H1 (cell line): ENCODE measurements around the gene SPSB2. TPM values are rescaled to one million over a fixed set of nuclear protein-coding genes. Genes with fewer than 3 reads are reported as not detected.

Experiments
- CTCF ChIA-PET: fragments of 300-600 bp; sonication (Branson Sonifier 250); formaldehyde crosslinking; loops from one replicate; lab custom pipeline; 2021; ENCODE audit not compliant: partially characterized antibody; lab: Charles Lee
- POLR2A ChIA-PET: fragments of 300-600 bp; sonication (Branson Sonifier 250); formaldehyde crosslinking; loops from one replicate; lab custom pipeline; 2021; ENCODE audit warnings: inconsistent platforms; ENCODE audit not compliant: partially characterized antibody; lab: Charles Lee
- DNase-seq, 2 experiments: peaks; one replicate each; pipeline versions ENCODE4 v3.0.0 to v3.0.0-alpha.2; 2010 to 2022; ENCODE audit warnings: low spot score in 2 of 2, low read depth in 1 of 2, mixed read lengths in 1 of 2
- FAIRE-seq: peaks from 2 replicates; lab custom pipeline; 2011; peaks lifted over from hg19 to GRCh38; lab: Jason Lieb, UNC
- H2AFZ ChIP-seq: 2 replicates; pipeline ENCODE4 v1.8.1; 2012; ENCODE audit warnings: low read length, inconsistent platforms
- H2AK5ac ChIP-seq: 2 replicates; pipeline ENCODE4 v1.6.1; 2013; ENCODE audit warnings: low read depth, low read length
- H2BK120ac ChIP-seq: replicated peaks from 2 replicates; pipeline ENCODE3; 2013; ENCODE audit warnings: low read depth, low read length, inconsistent platforms
- H2BK12ac ChIP-seq: 2 replicates; pipeline ENCODE4 v1.6.1; 2013; ENCODE audit warnings: low read depth, low read length
- H2BK15ac ChIP-seq: 2 replicates; pipeline ENCODE4 v1.6.1; 2013; ENCODE audit warnings: low read length
- H2BK20ac ChIP-seq: 2 replicates; pipeline ENCODE4 v1.6.1; 2013; ENCODE audit warnings: low read length
- H2BK5ac ChIP-seq: 2 replicates; pipeline ENCODE4 v1.6.1; 2013; ENCODE audit warnings: low read depth, low read length
- H3K14ac ChIP-seq: 2 replicates; pipeline ENCODE4 v1.6.1; 2013; ENCODE audit warnings: inconsistent platforms; ENCODE audit not compliant: insufficient read length
- H3K18ac ChIP-seq: 2 replicates; pipeline ENCODE4 v1.6.1; 2013; ENCODE audit warnings: low read length; ENCODE audit errors: extremely low read depth
- H3K23ac ChIP-seq: 2 replicates; pipeline ENCODE4 v1.6.1; 2013; ENCODE audit warnings: inconsistent platforms; ENCODE audit not compliant: insufficient read length
- H3K23me2 ChIP-seq: 2 replicates; pipeline ENCODE4 v1.6.1; 2013; ENCODE audit warnings: low read depth, low read length
- H3K27ac ChIP-seq: 2 replicates; pipeline ENCODE4 v1.6.1; 2011; ENCODE audit warnings: low read depth, low read length, inconsistent platforms
- H3K27me3 ChIP-seq, 4 experiments: replicated peaks in 1 of 4; 1 replicate in 1 of 4; 2 replicates in 3 of 4; pipeline versions ENCODE4 v1.6.1 to v1.8.1; 2011 to 2013; ENCODE audit warnings: low read length in 3 of 4, mild to moderate bottlenecking in 3 of 4, inconsistent platforms in 2 of 4, mixed read lengths in 2 of 4, moderate library complexity in 1 of 4; ENCODE audit not compliant: control insufficient read depth in 3 of 4, insufficient read depth in 3 of 4; ENCODE audit errors: extremely low read depth in 1 of 4
- H3K36me3 ChIP-seq, 4 experiments: 2 replicates each; pipeline versions ENCODE4 v1.6.1 to v1.8.1; 2011 to 2013; ENCODE audit warnings: mild to moderate bottlenecking in 4 of 4, low read length in 3 of 4, moderate library complexity in 2 of 4, control low read depth in 1 of 4, inconsistent platforms in 1 of 4; ENCODE audit not compliant: insufficient read depth in 4 of 4, control insufficient read depth in 2 of 4
- H3K4ac ChIP-seq: replicated peaks from 2 replicates; pipeline ENCODE3; 2013; ENCODE audit warnings: low read length, low read depth, mixed read lengths, inconsistent platforms; ENCODE audit not compliant: insufficient read length
- H3K4me1 ChIP-seq, 4 experiments: replicated peaks in 1 of 4; 1 replicate in 1 of 4; 2 replicates in 3 of 4; pipeline versions ENCODE4 v1.6.1 to v1.8.1; 2011 to 2013; ENCODE audit warnings: low read length in 3 of 4, inconsistent platforms in 2 of 4, mixed read lengths in 1 of 4; ENCODE audit not compliant: insufficient read depth in 4 of 4, control insufficient read depth in 3 of 4
- H3K4me2 ChIP-seq, 2 experiments: 2 replicates each; pipeline versions ENCODE4 v1.6.1 to v1.8.1; 2011 to 2013; ENCODE audit warnings: low read depth in 2 of 2, low read length in 2 of 2, control low read depth in 1 of 2, inconsistent platforms in 1 of 2, mild to moderate bottlenecking in 1 of 2; ENCODE audit not compliant: insufficient read depth in 1 of 2
- H3K4me3 ChIP-seq, 4 experiments: fragments of 200-600, 300-600 bp in 1 of 4; sonication (generic), shearing (Covaris generic), sonication (Bioruptor Twin) in 1 of 4; 2 replicates each; pipeline versions ENCODE4 v1.5.1 to v1.8.1; 2011 to 2016; ENCODE audit warnings: low read length in 4 of 4, low read depth in 3 of 4, control low read depth in 2 of 4, inconsistent platforms in 2 of 4, mild to moderate bottlenecking in 2 of 4, mixed read lengths in 1 of 4, moderate library complexity in 1 of 4; ENCODE audit not compliant: insufficient read depth in 2 of 4; ENCODE audit errors: extremely low read depth in 1 of 4
- H3K56ac ChIP-seq: replicated peaks from 2 replicates; pipeline ENCODE3; 2013; ENCODE audit warnings: low read depth, mild to moderate bottlenecking, mixed read lengths, low read length, inconsistent platforms; ENCODE audit not compliant: insufficient read length
- H3K79me1 ChIP-seq: 2 replicates; pipeline ENCODE4 v1.6.1; 2013; ENCODE audit warnings: low read depth, low read length, control low read depth
- H3K79me2 ChIP-seq, 2 experiments: 2 replicates each; pipeline versions ENCODE4 v1.6.1 to v1.8.1; 2012 to 2013; ENCODE audit warnings: low read length in 2 of 2, mild to moderate bottlenecking in 2 of 2, inconsistent platforms in 1 of 2; ENCODE audit not compliant: insufficient read depth in 2 of 2, control insufficient read depth in 1 of 2
- H3K9ac ChIP-seq, 4 experiments: replicated peaks in 1 of 4; 1 replicate in 1 of 4; 2 replicates in 3 of 4; pipeline versions ENCODE4 v1.6.1 to v1.8.1; 2011 to 2013; ENCODE audit warnings: low read depth in 3 of 4, low read length in 3 of 4, control low read depth in 2 of 4, mild to moderate bottlenecking in 2 of 4, moderate library complexity in 2 of 4, inconsistent platforms in 1 of 4; ENCODE audit errors: extremely low read depth in 1 of 4
- H3K9me3 ChIP-seq, 2 experiments: 2 replicates each; pipeline versions ENCODE4 v1.6.1 to v1.8.1; 2012 to 2013; ENCODE audit warnings: mild to moderate bottlenecking in 2 of 2, moderate library complexity in 2 of 2, control low read depth in 1 of 2, inconsistent platforms in 1 of 2, low read depth in 1 of 2, low read length in 1 of 2, mixed read lengths in 1 of 2; ENCODE audit not compliant: insufficient read depth in 2 of 2
- H4K20me1 ChIP-seq, 2 experiments: replicated peaks in 1 of 2; 2 replicates each; pipeline versions ENCODE3 to v1.8.1; 2011 to 2013; ENCODE audit warnings: inconsistent platforms in 2 of 2, low read length in 2 of 2, mild to moderate bottlenecking in 1 of 2; ENCODE audit not compliant: insufficient read depth in 2 of 2, control insufficient read depth in 1 of 2
- H4K5ac ChIP-seq: 2 replicates; pipeline ENCODE4 v1.6.1; 2013; ENCODE audit warnings: low read length, low read depth, mixed read lengths, inconsistent platforms; ENCODE audit not compliant: insufficient read length
- H4K8ac ChIP-seq: 2 replicates; pipeline ENCODE4 v1.8.0; 2013; ENCODE audit warnings: mild to moderate bottlenecking, moderate library complexity, low read length, inconsistent platforms; ENCODE audit not compliant: insufficient read depth; ENCODE audit errors: extremely low read depth
- H4K91ac ChIP-seq: replicated peaks from 2 replicates; pipeline ENCODE3; 2013; ENCODE audit warnings: low read length, mixed read lengths, inconsistent platforms; ENCODE audit not compliant: insufficient read length
- BACH1 ChIP-seq: IDR thresholded peaks from 2 replicates; pipeline ENCODE4 v1.6.1; 2012; ENCODE audit warnings: low read length, improper control_type of control experiment
- BCL11A ChIP-seq, 2 experiments: IDR thresholded peaks; one replicate each; pipeline ENCODE4 v1.6.1; 2011; ENCODE audit warnings: low read depth in 2 of 2, low read length in 2 of 2, mild to moderate bottlenecking in 2 of 2
- CEBPB ChIP-seq: IDR thresholded peaks from 2 replicates; pipeline ENCODE4 v1.6.1; 2012; ENCODE audit warnings: low read depth, low read length
- EGR1 ChIP-seq: IDR thresholded peaks from 2 replicates; pipeline ENCODE4 v1.6.1; 2011; ENCODE audit warnings: low read depth, low read length, borderline replicate concordance
- JUN ChIP-seq: IDR thresholded peaks from 2 replicates; pipeline ENCODE4 v1.6.1; 2011; ENCODE audit warnings: low read depth, mild to moderate bottlenecking, improper control_type of control experiment, low read length
- JUND ChIP-seq: IDR thresholded peaks from 2 replicates; pipeline ENCODE4 v1.6.1; 2011; ENCODE audit warnings: mild to moderate bottlenecking, improper control_type of control experiment, low read length
- KDM4A ChIP-seq: IDR thresholded peaks from one replicate; pipeline ENCODE4 v1.7.1; 2012; ENCODE audit warnings: low read depth, mild to moderate bottlenecking, moderate library complexity, low read length, inconsistent platforms; ENCODE audit not compliant: severe bottlenecking
- RFX5 ChIP-seq: IDR thresholded peaks from 2 replicates; pipeline ENCODE4 v1.6.1; 2011; ENCODE audit warnings: low read depth, low read length, improper control_type of control experiment, borderline replicate concordance
- TBP ChIP-seq: IDR thresholded peaks from 2 replicates; pipeline ENCODE4 v1.6.1; 2011; ENCODE audit warnings: low read depth, low read length, improper control_type of control experiment
- WGBS, 2 experiments: shearing (Covaris generic) in 1 of 2; methylation state at CpG; one replicate each; pipeline versions ENCODE4 v1.1.6 to v1.1.7; 2013 to 2015; ENCODE audit warnings: low lambda C conversion rate in 2 of 2, mixed read lengths in 2 of 2, inconsistent platforms in 1 of 2, low coverage in 1 of 2, missing lambda C conversion rate in 1 of 2; ENCODE audit not compliant: insufficient replicate concordance in 2 of 2, insufficient coverage in 1 of 2, insufficient read length in 1 of 2; ENCODE audit errors: extremely low coverage in 1 of 2, missing lambda C conversion rate in 1 of 2; 5-methylcytosine and 5-hydroxymethylcytosine counted together
- polyA plus RNA-seq, 7 experiments: library from polyadenylated mRNA; depleted of rRNA in 3 of 7; stranded (reverse) in 5 of 7; unstranded in 2 of 7; fragments of >200 nt in 5 of 7; fragments of 200-250 nt in 2 of 7; gene quantifications; 1 replicate in 5 of 7; 2 replicates in 1 of 7; 4 replicates in 1 of 7; pipeline versions ENCODE4 v1.2.1 to v1.2.3, GENCODE V29; 2011 to 2013; ENCODE audit warnings: missing spikeins in 2 of 7, mixed read lengths in 2 of 7
- total RNA-seq: library from RNA; stranded (reverse); fragmentation: NEBNext Ultra II Directional; extraction: Animal tissue kit (Norgen Biotek cat#: 25700); gene quantifications from 2 replicates; pipeline ENCODE4 v1.2.1, GENCODE V29; 2021

The SPSB2 gene
- total and polyA plus RNA-seq, 2 of the 8 experiments (the other 6 are each of a cell fraction or from before 2014, with no cell fraction given), result 13.0 to 23.2 TPM

GRCh38 chr12:6847676-6848075 lies 25.4 kb downstream of the SPSB2 start:
- no peak overlapping the region for H3K23ac ChIP-seq
- H3K27me3 ChIP-seq, result no peaks in the 10 kb centered on the region
- H3K4me1 ChIP-seq, result peaks cover 0 to 6% (median 0%) of the 10 kb centered on the region in 4 experiments; a peak in 1 of 7 replicates
- CTCF ChIA-PET, result interaction anchor here (1.4 to 19.8 kb wide), 3 partner anchors 14 to 77 kb away, joined by 5 to 292 read pairs (median 7); partner anchors contain the start of genes GNB3 and P3H3
- H4K5ac ChIP-seq, result no peak overlapping the region
- 85% methylated on average over 2 of the region's 2 CpGs; no CpG with 5 or more reads in 1 of the 2 experiments for WGBS, 2 experiments
- H3K18ac ChIP-seq, result no peak overlapping the region
- no peak overlapping the region for H3K9ac ChIP-seq
- no peak overlapping the region for H3K4me3 ChIP-seq
- no peak overlapping the region for H3K4ac ChIP-seq
- no peak overlapping the region for H2BK120ac ChIP-seq
- H4K91ac ChIP-seq, result no peak overlapping the region
- no peak overlapping the region for H2BK5ac ChIP-seq
- no peak overlapping the region for H3K14ac ChIP-seq
- no peak overlapping the region for H2AFZ ChIP-seq
- H3K4me2 ChIP-seq, result no peak overlapping the region
- no peak for FAIRE-seq
- no peak overlapping the region for H2BK12ac ChIP-seq
- H4K20me1 ChIP-seq, result peaks cover 0 to 5% of the 10 kb centered on the region in 2 experiments
- no peak for DNase-seq
- H3K36me3 ChIP-seq, result peaks cover 15 to 52% (median 40%) of the 10 kb centered on the region in 4 experiments; a peak in 7 of 8 replicates
- no peak overlapping the region for H2BK20ac ChIP-seq
- POLR2A ChIA-PET, result interaction anchor here (0.5 to 25.7 kb wide), 3 partner anchors 16 to 328 kb away, joined by 3 to 588 read pairs (median 388); partner anchors contain the start of genes GNB3, GPR162, P3H3 and SPSB2
- no peak overlapping the region for H4K8ac ChIP-seq
- peaks cover 11% of the 10 kb centered on the region for H3K23me2 ChIP-seq
- H3K79me1 ChIP-seq, result peaks cover 2% of the 10 kb centered on the region
- no peak overlapping the region for H3K27ac ChIP-seq
- no peak overlapping the region for H3K56ac ChIP-seq
- no peak overlapping the region for H2AK5ac ChIP-seq
- H3K9me3 ChIP-seq, result no peaks in the 10 kb centered on the region
- no peak overlapping the region for H2BK15ac ChIP-seq
- peaks cover 0 to 9% of the 10 kb centered on the region in 2 experiments; a peak in 2 of 4 replicates for H3K79me2 ChIP-seq
- no peak for TF ChIP-seq RFX5
- TF ChIP-seq BCL11A (IDR thresholded peaks at IDR 0.05; ENCODE audit: low read depth in 2 of 2, low read length in 2 of 2), result no peak
- no peak for TF ChIP-seq KDM4A
- TF ChIP-seq BACH1, result no peak
- TF ChIP-seq JUND, result no peak
- TF ChIP-seq CEBPB, result no peak
- no peak for TF ChIP-seq EGR1
- no peak for TF ChIP-seq TBP
- no peak for TF ChIP-seq JUN
